IMR-90 (cell line): Measurements from ENCODE around the gene KLF17. TPM values are rescaled to one million over a fixed set of nuclear protein-coding genes. Genes with fewer than 3 reads are reported as not detected.

Source experiments
- ATAC-seq: fragments of 200-7000 bp; cut with Tn5 transposase; 2 replicates; pipeline ENCODE4 v1.9.1; 2020; ENCODE audit warnings: low read depth, mild to moderate bottlenecking, moderate library complexity
- BruUV-seq: library from RNA; stranded (reverse); fragments of 400-500 nt; replicated peaks from 2 replicates; lab custom pipeline; 2021; lab: Mats Ljungman, UMichigan
- CTCF ChIA-PET: fragments of 300-600 bp; formaldehyde crosslinking; extraction: SDS; loops from one replicate; lab custom pipeline; 2021; ENCODE audit warnings: antibody characterized with exemption; lab: Yijun Ruan, JAX
- POLR2A ChIA-PET: fragments of 300-600 bp; sonication (Branson Sonifier 250); formaldehyde crosslinking; loops from one replicate; lab custom pipeline; 2022; ENCODE audit warnings: antibody characterized with exemption; ENCODE audit not compliant: unreplicated experiment; lab: Charles Lee
- DNase-seq: peaks from one replicate; pipeline ENCODE4 v3.0.0; 2013
- H2AFZ ChIP-seq: replicated peaks from 2 replicates; pipeline ENCODE3; 2013; ENCODE audit warnings: low read length, mild to moderate bottlenecking; ENCODE audit not compliant: poor library complexity
- H2AK5ac ChIP-seq: 2 replicates; pipeline ENCODE4 v1.6.1; 2013; ENCODE audit warnings: low read depth, low read length, inconsistent platforms
- H2AK9ac ChIP-seq: replicated peaks from 2 replicates; pipeline ENCODE3; 2013; ENCODE audit warnings: mild to moderate bottlenecking, low read depth, low read length, moderate library complexity; ENCODE audit not compliant: poor library complexity
- H2BK120ac ChIP-seq: 2 replicates; pipeline ENCODE4 v1.6.1; 2013; ENCODE audit warnings: low read depth, low read length, inconsistent platforms
- H2BK15ac ChIP-seq: 3 replicates; pipeline ENCODE4 v1.6.1; 2013; ENCODE audit warnings: low read depth, low read length, inconsistent platforms
- H2BK20ac ChIP-seq: 2 replicates; pipeline ENCODE4 v1.6.1; 2013; ENCODE audit warnings: low read depth, mild to moderate bottlenecking, inconsistent platforms, low read length, moderate library complexity
- H2BK5ac ChIP-seq: 2 replicates; pipeline ENCODE4 v1.6.1; 2013; ENCODE audit warnings: mild to moderate bottlenecking, low read depth, low read length, inconsistent platforms; ENCODE audit not compliant: poor library complexity, severe bottlenecking
- H3K14ac ChIP-seq: replicated peaks from 2 replicates; pipeline ENCODE4 v1.6.1; 2013; ENCODE audit warnings: low read depth, low read length, inconsistent platforms
- H3K18ac ChIP-seq: 2 replicates; pipeline ENCODE4 v1.6.1; 2013; ENCODE audit warnings: low read depth, low read length, control low read depth
- H3K23ac ChIP-seq: 2 replicates; pipeline ENCODE4 v1.6.1; 2013; ENCODE audit warnings: low read depth, low read length, inconsistent platforms
- H3K27ac ChIP-seq: 2 replicates; pipeline ENCODE4 v1.5.1; 2013; ENCODE audit warnings: mild to moderate bottlenecking, control low read depth, low read length; ENCODE audit not compliant: insufficient read depth
- H3K27me3 ChIP-seq: 2 replicates; pipeline ENCODE4 v1.6.1; 2013; ENCODE audit warnings: low read length; ENCODE audit not compliant: control insufficient read depth, insufficient read depth
- H3K36me3 ChIP-seq: 2 replicates; pipeline ENCODE4 v1.6.1; 2013; ENCODE audit warnings: low read length, mixed read lengths; ENCODE audit not compliant: control insufficient read depth, insufficient read depth
- H3K4ac ChIP-seq: 2 replicates; pipeline ENCODE4 v1.6.1; 2013; ENCODE audit warnings: low read depth, low read length, inconsistent platforms
- H3K4me1 ChIP-seq: 2 replicates; pipeline ENCODE4 v1.6.1; 2013; ENCODE audit warnings: low read length, mixed read lengths; ENCODE audit not compliant: control insufficient read depth, insufficient read depth
- H3K4me2 ChIP-seq: 2 replicates; pipeline ENCODE4 v1.6.1; 2013; ENCODE audit warnings: low read depth, mild to moderate bottlenecking, control low read depth, low read length, moderate library complexity
- H3K4me3 ChIP-seq: 2 replicates; pipeline ENCODE4 v1.5.1; 2013; ENCODE audit warnings: low read depth, mild to moderate bottlenecking, control low read depth, low read length, moderate library complexity; ENCODE audit not compliant: insufficient read depth
- H3K56ac ChIP-seq: 2 replicates; pipeline ENCODE4 v1.6.1; 2013; ENCODE audit warnings: low read length, inconsistent platforms; ENCODE audit not compliant: insufficient read depth; ENCODE audit errors: extremely low read depth
- H3K79me1 ChIP-seq, 2 experiments: 2 replicates each; pipeline ENCODE4 v1.6.1; 2013; ENCODE audit warnings: low read length in 2 of 2, inconsistent platforms in 1 of 2, low read depth in 1 of 2
- H3K9ac ChIP-seq: 2 replicates; pipeline ENCODE4 v1.6.1; 2013; ENCODE audit warnings: low read depth, low read length, control low read depth
- H3K9me1 ChIP-seq: 2 replicates; pipeline ENCODE4 v1.6.1; 2013; ENCODE audit warnings: low read length, inconsistent platforms; ENCODE audit not compliant: insufficient read depth
- H3K9me3 ChIP-seq: 2 replicates; pipeline ENCODE4 v1.6.1; 2013; ENCODE audit warnings: low read length; ENCODE audit not compliant: control insufficient read depth, insufficient read depth
- H4K20me1 ChIP-seq: 2 replicates; pipeline ENCODE4 v1.6.1; 2013; ENCODE audit warnings: low read length, inconsistent platforms; ENCODE audit not compliant: insufficient read depth
- H4K5ac ChIP-seq: 2 replicates; pipeline ENCODE4 v1.6.1; 2013; ENCODE audit warnings: mild to moderate bottlenecking, low read depth, low read length, control low read depth
- H4K8ac ChIP-seq, 2 experiments: 2 replicates each; pipeline ENCODE4 v1.6.1; 2013; ENCODE audit warnings: low read depth in 2 of 2, low read length in 2 of 2, control low read depth in 1 of 2, inconsistent platforms in 1 of 2
- H4K91ac ChIP-seq: 2 replicates; pipeline ENCODE4 v1.6.1; 2013; ENCODE audit warnings: low read depth, low read length, inconsistent platforms; ENCODE audit not compliant: insufficient read depth
- BHLHE40 ChIP-seq: fragments of 150-350 bp; IDR thresholded peaks from 2 replicates; pipeline ENCODE4 v1.6.1; 2016; ENCODE audit warnings: mild to moderate bottlenecking, low read depth, low read length
- CEBPB ChIP-seq: IDR thresholded peaks from 2 replicates; pipeline ENCODE4 v1.6.1; 2012; ENCODE audit warnings: low read depth, low read length, improper control_type of control experiment
- CHD1 ChIP-seq: IDR thresholded peaks from 2 replicates; pipeline ENCODE4 v1.6.1; 2012; ENCODE audit warnings: low read depth, low read length, improper control_type of control experiment
- FOS ChIP-seq: fragments of 150-350 bp; IDR thresholded peaks from 2 replicates; pipeline ENCODE4 v1.6.1; 2016; ENCODE audit warnings: low read depth, low read length
- MAFK ChIP-seq: IDR thresholded peaks from 2 replicates; pipeline ENCODE4 v1.6.1; 2012; ENCODE audit warnings: low read depth, low read length, improper control_type of control experiment
- MAZ ChIP-seq: IDR thresholded peaks from 2 replicates; pipeline ENCODE4 v1.6.1; 2012; ENCODE audit warnings: low read depth, mild to moderate bottlenecking, low read length, improper control_type of control experiment, moderate library complexity, borderline replicate concordance
- MXI1 ChIP-seq: IDR thresholded peaks from 2 replicates; pipeline ENCODE4 v1.6.1; 2012; ENCODE audit warnings: low read depth, mild to moderate bottlenecking, low read length, moderate library complexity, borderline replicate concordance
- NFE2L2 ChIP-seq: fragments of 150-350 bp; IDR thresholded peaks from 2 replicates; pipeline ENCODE4 v1.6.1; 2016; ENCODE audit warnings: low read depth, mild to moderate bottlenecking, low read length
- POLR2A ChIP-seq: IDR thresholded peaks from 2 replicates; pipeline ENCODE4 v1.6.1; 2012; ENCODE audit warnings: mild to moderate bottlenecking, low read depth, low read length
- RAD21 ChIP-seq: IDR thresholded peaks from 2 replicates; pipeline ENCODE4 v1.6.1; 2012; ENCODE audit warnings: low read length, improper control_type of control experiment
- RCOR1 ChIP-seq: IDR thresholded peaks from 2 replicates; pipeline ENCODE4 v1.6.1; 2012; ENCODE audit warnings: mild to moderate bottlenecking, low read length, improper control_type of control experiment; ENCODE audit not compliant: insufficient replicate concordance
- SMC3 ChIP-seq: fragments of 150-350 bp; IDR thresholded peaks from 2 replicates; pipeline ENCODE4 v1.6.1; 2016; ENCODE audit warnings: low read depth, mild to moderate bottlenecking, antibody characterized with exemption, low read length, moderate library complexity
- WGBS, 2 experiments: methylation state at CpG; one replicate each; pipeline versions ENCODE4 v1.1.5 to v1.1.7; 2013; ENCODE audit warnings: missing lambda C conversion rate in 2 of 2; ENCODE audit not compliant: insufficient read length in 1 of 2; ENCODE audit errors: extremely low coverage in 2 of 2; 5-methylcytosine and 5-hydroxymethylcytosine counted together
- dilution Hi-C: fragments of 300-500 bp; cut with HindIII; formaldehyde crosslinking; loops from one replicate; pipeline ENCODE4 v1.14.3; 2018; ENCODE audit warnings: low sequenced_read_pairs; ENCODE audit not compliant: unreplicated experiment
- in situ Hi-C: fragments of 300-500 bp; cut with MboI; formaldehyde crosslinking; loops from 3 replicates; pipeline ENCODE4 v1.14.3; 2019; ENCODE audit warnings: low sequenced_read_pairs, inconsistent platforms, mixed read lengths
- intact Hi-C: fragments of 100-400 bp; cut with micrococcal nuclease; formaldehyde crosslinking; loops from 2 replicates; pipeline ENCODE4 v1.10.0; 2022
- polyA plus RNA-seq, 3 experiments: library from polyadenylated mRNA; depleted of rRNA; stranded (reverse); fragments of >200 nt; gene quantifications; 2 replicates each; pipeline ENCODE4 v1.2.3, GENCODE V29; 2012; ENCODE audit warnings: low replicate concordance in 1 of 3
- total RNA-seq: library from RNA; depleted of rRNA; stranded (reverse); fragments of >200 nt; gene quantifications from 2 replicates; pipeline ENCODE4 v1.2.3, GENCODE V29; 2012
- TF ChIP-seq, protein P1 (sequence below): fragments of 150-350 bp; IDR thresholded peaks from 2 replicates; pipeline ENCODE4 v1.6.1; 2017; ENCODE audit warnings: mild to moderate bottlenecking, antibody characterized with exemption, low read length, low read depth
- TF ChIP-seq, protein P2 (sequence below): fragments of 150-350 bp; IDR thresholded peaks from 2 replicates; pipeline ENCODE4 v1.6.1; 2016; ENCODE audit warnings: low read depth, mild to moderate bottlenecking, low read length, moderate library complexity, borderline replicate concordance
- TF ChIP-seq, protein P3 (sequence below): conservative IDR thresholded peaks from 2 replicates; pipeline ENCODE4 v1.5.1; 2012; ENCODE audit warnings: mild to moderate bottlenecking, low read depth, low read length, improper control_type of control experiment

Gene KLF17
- total and polyA plus RNA-seq, 2 of the 4 experiments (the other 2 are of a cell fraction): 0.17 to 0.36 TPM

DNA sequence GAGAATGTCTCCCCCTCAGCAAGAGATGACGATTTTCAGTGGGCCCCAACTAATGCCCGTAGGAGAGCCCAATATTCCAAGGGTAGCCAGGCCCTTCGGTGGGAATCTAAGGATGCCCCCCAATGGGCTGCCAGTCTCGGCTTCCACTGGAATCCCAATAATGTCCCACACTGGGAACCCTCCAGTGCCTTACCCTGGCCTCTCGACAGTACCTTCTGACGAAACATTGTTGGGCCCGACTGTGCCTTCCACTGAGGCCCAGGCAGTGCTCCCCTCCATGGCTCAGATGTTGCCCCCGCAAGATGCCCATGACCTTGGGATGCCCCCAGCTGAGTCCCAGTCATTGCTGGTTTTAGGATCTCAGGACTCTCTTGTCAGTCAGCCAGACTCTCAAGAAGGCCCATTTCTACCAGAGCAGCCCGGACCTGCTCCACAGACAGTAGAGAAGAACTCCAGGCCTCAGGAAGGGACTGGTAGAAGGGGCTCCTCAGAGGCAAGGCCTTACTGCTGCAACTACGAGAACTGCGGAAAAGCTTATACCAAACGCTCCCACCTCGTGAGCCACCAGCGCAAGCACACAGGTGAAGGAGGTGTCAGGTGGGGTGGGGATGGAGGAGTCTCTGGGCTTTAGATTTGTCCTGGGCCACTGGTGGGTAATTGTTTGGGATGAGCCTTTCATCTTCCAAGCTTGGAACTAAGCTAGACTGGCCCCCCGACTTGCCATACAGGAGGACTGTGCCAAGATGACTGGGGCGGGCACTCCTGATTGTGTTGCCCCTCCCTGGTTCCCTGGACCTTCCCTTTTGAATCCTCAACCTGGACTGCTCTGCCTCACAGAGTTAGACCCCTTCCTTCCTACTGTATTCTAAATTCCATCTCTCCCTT is 11.2 kb downstream of the KLF17 start:
- Histone ChIP-seq H4K8ac (no peak overlapping the region), H2BK120ac (no peak overlapping the region), H3K4me2 (no peak overlapping the region), H3K36me3 (no peaks in the 10 kb centered on the region), H3K9ac (no peak overlapping the region), H4K91ac (no peak overlapping the region), H3K4ac (no peak overlapping the region), H2AFZ (no peak overlapping the region), H2BK20ac (no peak overlapping the region), H3K14ac (no peak overlapping the region), H3K79me1 (no peaks in the 10 kb centered on the region), H3K18ac (no peak overlapping the region), H4K5ac (no peak overlapping the region), H2AK5ac (no peak overlapping the region), H3K4me1 (no peaks in the 10 kb centered on the region), H2AK9ac (no peak overlapping the region), H3K27me3 (peaks cover 9% of the 10 kb centered on the region), H3K27ac (no peak overlapping the region), H2BK5ac (no peak overlapping the region), H3K4me3 (no peak overlapping the region), H3K56ac (no peak overlapping the region), H3K9me3 (no peaks in the 10 kb centered on the region), H3K9me1 (no peaks in the 10 kb centered on the region), H2BK15ac (no peak overlapping the region), H3K23ac (no peak overlapping the region), H4K20me1 (no peaks in the 10 kb centered on the region)
- ATAC-seq (no peak), DNase-seq (no peak)
- in situ Hi-C loops (no loop called here), intact Hi-C loops (no loop called here), dilution Hi-C loops (no loop called here)
- WGBS, 2 experiments: 87% methylated on average over 11 of the region's 16 CpGs; no CpG with 5 or more reads in 1 of the 2 experiments
- no TSS peak for BruUV-seq
- CTCF ChIA-PET: no interaction called here
- POLR2A ChIA-PET: no interaction called here
- no peak for TF ChIP-seq MAZ
- TF ChIP-seq POLR2A: no peak
- no peak for TF ChIP-seq RCOR1
- no peak for TF ChIP-seq MAFK
- TF ChIP-seq SMC3: no peak
- TF ChIP-seq RAD21: no peak
- TF ChIP-seq FOS: no peak
- no peak for TF ChIP-seq BHLHE40
- TF ChIP-seq MXI1: no peak
- no peak for TF ChIP-seq CEBPB
- TF ChIP-seq, protein P1, sequence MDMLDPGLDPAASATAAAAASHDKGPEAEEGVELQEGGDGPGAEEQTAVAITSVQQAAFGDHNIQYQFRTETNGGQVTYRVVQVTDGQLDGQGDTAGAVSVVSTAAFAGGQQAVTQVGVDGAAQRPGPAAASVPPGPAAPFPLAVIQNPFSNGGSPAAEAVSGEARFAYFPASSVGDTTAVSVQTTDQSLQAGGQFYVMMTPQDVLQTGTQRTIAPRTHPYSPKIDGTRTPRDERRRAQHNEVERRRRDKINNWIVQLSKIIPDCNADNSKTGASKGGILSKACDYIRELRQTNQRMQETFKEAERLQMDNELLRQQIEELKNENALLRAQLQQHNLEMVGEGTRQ: no peak
- no peak for TF ChIP-seq CHD1
- TF ChIP-seq, protein P2, sequence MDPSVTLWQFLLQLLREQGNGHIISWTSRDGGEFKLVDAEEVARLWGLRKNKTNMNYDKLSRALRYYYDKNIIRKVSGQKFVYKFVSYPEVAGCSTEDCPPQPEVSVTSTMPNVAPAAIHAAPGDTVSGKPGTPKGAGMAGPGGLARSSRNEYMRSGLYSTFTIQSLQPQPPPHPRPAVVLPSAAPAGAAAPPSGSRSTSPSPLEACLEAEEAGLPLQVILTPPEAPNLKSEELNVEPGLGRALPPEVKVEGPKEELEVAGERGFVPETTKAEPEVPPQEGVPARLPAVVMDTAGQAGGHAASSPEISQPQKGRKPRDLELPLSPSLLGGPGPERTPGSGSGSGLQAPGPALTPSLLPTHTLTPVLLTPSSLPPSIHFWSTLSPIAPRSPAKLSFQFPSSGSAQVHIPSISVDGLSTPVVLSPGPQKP: no peak
- TF ChIP-seq NFE2L2: no peak
- TF ChIP-seq, protein P3, sequence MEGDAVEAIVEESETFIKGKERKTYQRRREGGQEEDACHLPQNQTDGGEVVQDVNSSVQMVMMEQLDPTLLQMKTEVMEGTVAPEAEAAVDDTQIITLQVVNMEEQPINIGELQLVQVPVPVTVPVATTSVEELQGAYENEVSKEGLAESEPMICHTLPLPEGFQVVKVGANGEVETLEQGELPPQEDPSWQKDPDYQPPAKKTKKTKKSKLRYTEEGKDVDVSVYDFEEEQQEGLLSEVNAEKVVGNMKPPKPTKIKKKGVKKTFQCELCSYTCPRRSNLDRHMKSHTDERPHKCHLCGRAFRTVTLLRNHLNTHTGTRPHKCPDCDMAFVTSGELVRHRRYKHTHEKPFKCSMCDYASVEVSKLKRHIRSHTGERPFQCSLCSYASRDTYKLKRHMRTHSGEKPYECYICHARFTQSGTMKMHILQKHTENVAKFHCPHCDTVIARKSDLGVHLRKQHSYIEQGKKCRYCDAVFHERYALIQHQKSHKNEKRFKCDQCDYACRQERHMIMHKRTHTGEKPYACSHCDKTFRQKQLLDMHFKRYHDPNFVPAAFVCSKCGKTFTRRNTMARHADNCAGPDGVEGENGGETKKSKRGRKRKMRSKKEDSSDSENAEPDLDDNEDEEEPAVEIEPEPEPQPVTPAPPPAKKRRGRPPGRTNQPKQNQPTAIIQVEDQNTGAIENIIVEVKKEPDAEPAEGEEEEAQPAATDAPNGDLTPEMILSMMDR: no peak
